PC-3 (cell line): ENCODE data around the gene CALM3. TPM values are rescaled to one million over a fixed set of nuclear protein-coding genes. Genes with fewer than 3 reads are reported as not detected.

Source experiments
- ATAC-seq: fragments of 200-7000 bp; cut with Tn5 transposase; 2 replicates; pipeline ENCODE4 v1.9.1; 2020; ENCODE audit warnings: mild to moderate bottlenecking, moderate library complexity
- BruUV-seq: library from RNA; stranded (reverse); fragments of 400-500 nt; replicated peaks from 2 replicates; lab custom pipeline; 2021; lab: Mats Ljungman, UMichigan
- CTCF ChIA-PET: fragments of 300-600 bp; sonication (Branson Sonifier 250); formaldehyde crosslinking; loops from one replicate; lab custom pipeline; 2022; ENCODE audit warnings: antibody characterized with exemption; lab: Charles Lee
- POLR2A ChIA-PET: fragments of 300-600 bp; sonication (Branson Sonifier 250); formaldehyde crosslinking; loops from one replicate; lab custom pipeline; 2022; ENCODE audit warnings: antibody characterized with exemption; ENCODE audit not compliant: unreplicated experiment; lab: Charles Lee
- DNase-seq: peaks from one replicate; pipeline ENCODE4 v3.0.0-alpha.2; 2015
- H2AFZ ChIP-seq: fragments of 300-600 bp; sonication (generic); 2 replicates; pipeline ENCODE4 v1.6.0; 2016; ENCODE audit warnings: antibody characterized with exemption, low read length
- H3F3A ChIP-seq: fragments of 300-600 bp; sonication (generic); one replicate; pipeline ENCODE4 v1.6.0; 2017; ENCODE audit warnings: antibody characterized with exemption, low read length, control low read depth, mild to moderate bottlenecking; ENCODE audit not compliant: unreplicated experiment
- H3K27ac ChIP-seq: fragments of 300-600 bp; sonication (generic); 2 replicates; pipeline ENCODE4 v1.5.1; 2016; ENCODE audit warnings: mild to moderate bottlenecking, low read length
- H3K27me3 ChIP-seq: fragments of 300-600 bp; sonication (generic); 2 replicates; pipeline ENCODE4 v1.6.1; 2016; ENCODE audit warnings: low read length, mixed read lengths
- H3K36me3 ChIP-seq: fragments of 300-600 bp; sonication (generic); 2 replicates; pipeline ENCODE4 v1.6.1; 2016; ENCODE audit warnings: low read depth, mixed run types, low read length, mixed read lengths
- H3K4me1 ChIP-seq: fragments of 300-600 bp; sonication (generic); 2 replicates; pipeline ENCODE4 v1.5.1; 2016; ENCODE audit warnings: low read length; ENCODE audit not compliant: insufficient read depth
- H3K4me2 ChIP-seq: fragments of 300-600 bp; sonication (generic); 2 replicates; pipeline ENCODE4 v1.6.0; 2016; ENCODE audit warnings: low read length
- H3K4me3 ChIP-seq: fragments of 300-600 bp; sonication (generic); 2 replicates; pipeline ENCODE4 v1.5.1; 2016; ENCODE audit warnings: mild to moderate bottlenecking, low read length, mixed read lengths
- H3K79me2 ChIP-seq: fragments of 300-600 bp; sonication (generic); 2 replicates; pipeline ENCODE4 v1.6.1; 2017; ENCODE audit warnings: low read length, mixed read lengths
- H3K9ac ChIP-seq: fragments of 300-600 bp; sonication (generic); 2 replicates; pipeline ENCODE4 v1.6.0; 2016; ENCODE audit warnings: mild to moderate bottlenecking, low read length
- H3K9me2 ChIP-seq: fragments of 300-600 bp; sonication (generic); replicated peaks from 2 replicates; pipeline ENCODE4 v1.6.1; 2016; ENCODE audit warnings: mixed run types, low read length, mixed read lengths
- H3K9me3 ChIP-seq: fragments of 300-600 bp; sonication (generic); 2 replicates; pipeline ENCODE4 v1.6.1; 2016; ENCODE audit warnings: low read length, mixed read lengths
- H4K20me1 ChIP-seq: fragments of 300-600 bp; sonication (generic); 2 replicates; pipeline ENCODE4 v1.6.1; 2016; ENCODE audit warnings: low read length, mixed read lengths
- EZH2 ChIP-seq: fragments of 300-600 bp; sonication (generic); IDR thresholded peaks from one replicate; pipeline ENCODE4 v1.6.1; 2017; ENCODE audit warnings: antibody characterized with exemption, mild to moderate bottlenecking, low read length; ENCODE audit not compliant: unreplicated experiment
- EZH2phosphoT487 ChIP-seq: fragments of 300-600 bp; sonication (generic); IDR thresholded peaks from 2 replicates; pipeline ENCODE4 v1.6.1; 2018; ENCODE audit warnings: mild to moderate bottlenecking, antibody characterized with exemption, low read length, borderline replicate concordance
- intact Hi-C: fragments of 100-400 bp; cut with micrococcal nuclease; formaldehyde crosslinking; loops from 2 replicates; pipeline ENCODE4 v1.9.0; 2023
- total RNA-seq: library from RNA; depleted of rRNA; stranded (reverse); fragments of >200 nt; gene quantifications from 2 replicates; pipeline ENCODE4 v1.2.3, GENCODE V29; 2014
- TF ChIP-seq, protein P1 (sequence below): fragments of 300-600 bp; sonication (generic); conservative IDR thresholded peaks from 2 replicates; pipeline ENCODE4 v1.5.1; 2017; ENCODE audit warnings: antibody characterized with exemption, low read depth, mild to moderate bottlenecking, low read length

CALM3 gene
- total RNA-seq, 1 experiment from 2014 or later: 160 TPM

DNA sequence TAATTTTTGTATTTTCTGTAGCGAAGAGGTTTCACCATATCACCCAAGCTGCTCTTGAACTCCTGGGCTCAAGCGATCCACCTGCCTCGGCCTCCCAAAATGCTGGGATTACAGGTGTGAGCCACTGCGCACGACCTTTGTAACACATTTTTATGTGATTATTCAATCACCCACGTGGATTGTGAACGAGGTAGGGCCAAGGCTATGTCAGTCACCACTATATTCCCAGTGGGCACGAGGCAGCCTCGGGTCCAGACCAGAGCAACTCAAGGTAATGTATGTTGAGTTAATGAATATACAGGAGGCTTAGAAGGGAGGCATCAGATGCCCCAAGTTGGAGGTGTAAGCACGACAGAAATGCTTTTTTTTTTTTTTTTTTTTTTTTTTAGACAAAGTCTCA is 14.8 kb downstream of the CALM3 start:
- no peaks in the 10 kb centered on the region for H3K36me3 ChIP-seq
- intact Hi-C loops: no loop called here
- no peaks in the 10 kb centered on the region for H3K9me3 ChIP-seq
- TF ChIP-seq, protein P1, sequence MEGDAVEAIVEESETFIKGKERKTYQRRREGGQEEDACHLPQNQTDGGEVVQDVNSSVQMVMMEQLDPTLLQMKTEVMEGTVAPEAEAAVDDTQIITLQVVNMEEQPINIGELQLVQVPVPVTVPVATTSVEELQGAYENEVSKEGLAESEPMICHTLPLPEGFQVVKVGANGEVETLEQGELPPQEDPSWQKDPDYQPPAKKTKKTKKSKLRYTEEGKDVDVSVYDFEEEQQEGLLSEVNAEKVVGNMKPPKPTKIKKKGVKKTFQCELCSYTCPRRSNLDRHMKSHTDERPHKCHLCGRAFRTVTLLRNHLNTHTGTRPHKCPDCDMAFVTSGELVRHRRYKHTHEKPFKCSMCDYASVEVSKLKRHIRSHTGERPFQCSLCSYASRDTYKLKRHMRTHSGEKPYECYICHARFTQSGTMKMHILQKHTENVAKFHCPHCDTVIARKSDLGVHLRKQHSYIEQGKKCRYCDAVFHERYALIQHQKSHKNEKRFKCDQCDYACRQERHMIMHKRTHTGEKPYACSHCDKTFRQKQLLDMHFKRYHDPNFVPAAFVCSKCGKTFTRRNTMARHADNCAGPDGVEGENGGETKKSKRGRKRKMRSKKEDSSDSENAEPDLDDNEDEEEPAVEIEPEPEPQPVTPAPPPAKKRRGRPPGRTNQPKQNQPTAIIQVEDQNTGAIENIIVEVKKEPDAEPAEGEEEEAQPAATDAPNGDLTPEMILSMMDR: no peak
- no peak for TF ChIP-seq EZH2phosphoT487
- no peak for TF ChIP-seq EZH2
- H2AFZ ChIP-seq: no peak overlapping the region
- ChIA-PET CTCF (no interaction called here), POLR2A (no interaction called here)
- no peak overlapping the region for H3K9ac ChIP-seq
- no peaks in the 10 kb centered on the region for H3K79me2 ChIP-seq
- no peaks in the 10 kb centered on the region for H3K9me2 ChIP-seq
- H3K27ac ChIP-seq: no peak overlapping the region
- DNase-seq (no peak), ATAC-seq (no peak)
- no peaks in the 10 kb centered on the region for H3F3A ChIP-seq
- H4K20me1 ChIP-seq: no peaks in the 10 kb centered on the region
- BruUV-seq: no TSS peak
- no peaks in the 10 kb centered on the region for H3K4me1 ChIP-seq
- H3K27me3 ChIP-seq: no peaks in the 10 kb centered on the region
- no peak overlapping the region for H3K4me3 ChIP-seq
- H3K4me2 ChIP-seq: no peak overlapping the region

- H3K9me2 ChIP-seq: no peaks in the 10 kb centered on the region
- no peaks in the 10 kb centered on the region for H3K9me3 ChIP-seq
- intact Hi-C loops: no loop called here
- no peaks in the 10 kb centered on the region for H3K4me1 ChIP-seq
- ATAC-seq (peak; percentile 72), DNase-seq (peak; percentile 65)
- H2AFZ ChIP-seq: peak overlapping the region; percentile 34; the same call in 1 of the 2 replicates
- no peak overlapping the region for H3K4me2 ChIP-seq
- POLR2A ChIA-PET: no interaction called here
- TF ChIP-seq EZH2phosphoT487 (no peak), EZH2 (no peak)
- TF ChIP-seq, protein P1: peak; percentile 69
- no peaks in the 10 kb centered on the region for H3K27me3 ChIP-seq
- no peaks in the 10 kb centered on the region for H3F3A ChIP-seq
- no peak overlapping the region for H3K9ac ChIP-seq
- no TSS peak for BruUV-seq
- H3K79me2 ChIP-seq: no peaks in the 10 kb centered on the region
- H4K20me1 ChIP-seq: no peaks in the 10 kb centered on the region
- no peak overlapping the region for H3K27ac ChIP-seq
- no peak overlapping the region for H3K4me3 ChIP-seq
- CTCF ChIA-PET: interaction anchor here (0.5 to 1.2 kb wide), 3 partner anchors 11 to 137 kb away, joined by 3 to 16 read pairs (median 4); partner anchors contain the start of gene DACT3
- no peaks in the 10 kb centered on the region for H3K36me3 ChIP-seq
Measured at GRCh38 chr19:46616631-46617322, 15.6 kb downstream of the CALM3 start.

GRCh38 chr19:46617601-46618000 is 16.5 kb downstream of the CALM3 start:
- H3K27ac ChIP-seq: no peak overlapping the region
- DNase-seq: no peak
- TF ChIP-seq EZH2 (no peak), EZH2phosphoT487 (no peak)
- TF ChIP-seq, protein P1: no peak
- no peak overlapping the region for H3K4me2 ChIP-seq
- no peaks in the 10 kb centered on the region for H3K9me2 ChIP-seq
- H2AFZ ChIP-seq: no peak overlapping the region
- H3K4me3 ChIP-seq: no peak overlapping the region
- no peaks in the 10 kb centered on the region for H3K36me3 ChIP-seq
- H3K9me3 ChIP-seq: no peaks in the 10 kb centered on the region
- ATAC-seq: no peak
- no TSS peak for BruUV-seq
- no peaks in the 10 kb centered on the region for H4K20me1 ChIP-seq
- CTCF ChIA-PET: interaction anchor here (0.5 to 1.2 kb wide), 3 partner anchors 10 to 136 kb away, joined by 3 to 16 read pairs (median 4); partner anchors contain the start of gene DACT3
- no peaks in the 10 kb centered on the region for H3K4me1 ChIP-seq
- no peak overlapping the region for H3K9ac ChIP-seq
- POLR2A ChIA-PET: no interaction called here
- no peaks in the 10 kb centered on the region for H3K27me3 ChIP-seq
- no peaks in the 10 kb centered on the region for H3F3A ChIP-seq
- H3K79me2 ChIP-seq: no peaks in the 10 kb centered on the region
- intact Hi-C loops: no loop called here
